ENCODE measurements around the gene DZIP1L. TPM values are rescaled to one million over a fixed set of nuclear protein-coding genes. Genes with fewer than 3 reads are reported as not detected.
A peak's percentile ranks its signal among the peaks of the same experiment; 100 is the strongest.
"Not testable (repeated sequence)": the region's sequence is repeated elsewhere in the genome, so short reads cannot be mapped to it uniquely, and the experiment has no call there.

DZIP1L gene, protein sequence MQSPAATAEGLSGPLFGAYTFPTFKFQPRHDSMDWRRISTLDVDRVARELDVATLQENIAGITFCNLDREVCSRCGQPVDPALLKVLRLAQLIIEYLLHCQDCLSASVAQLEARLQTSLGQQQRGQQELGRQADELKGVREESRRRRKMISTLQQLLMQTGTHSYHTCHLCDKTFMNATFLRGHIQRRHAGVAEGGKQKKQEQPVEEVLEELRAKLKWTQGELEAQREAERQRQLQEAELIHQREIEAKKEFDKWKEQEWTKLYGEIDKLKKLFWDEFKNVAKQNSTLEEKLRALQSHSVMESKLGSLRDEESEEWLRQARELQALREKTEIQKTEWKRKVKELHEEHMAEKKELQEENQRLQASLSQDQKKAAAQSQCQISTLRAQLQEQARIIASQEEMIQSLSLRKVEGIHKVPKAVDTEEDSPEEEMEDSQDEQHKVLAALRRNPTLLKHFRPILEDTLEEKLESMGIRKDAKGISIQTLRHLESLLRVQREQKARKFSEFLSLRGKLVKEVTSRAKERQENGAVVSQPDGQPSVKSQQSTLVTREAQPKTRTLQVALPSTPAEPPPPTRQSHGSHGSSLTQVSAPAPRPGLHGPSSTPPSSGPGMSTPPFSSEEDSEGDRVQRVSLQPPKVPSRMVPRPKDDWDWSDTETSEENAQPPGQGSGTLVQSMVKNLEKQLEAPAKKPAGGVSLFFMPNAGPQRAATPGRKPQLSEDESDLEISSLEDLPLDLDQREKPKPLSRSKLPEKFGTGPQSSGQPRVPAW
- total RNA-seq (1.1 TPM), polyA plus RNA-seq (1.5 TPM)
- long read RNA-seq, donor 1 = 0 reads
- long read RNA-seq, donor 2 = 0 reads
- long read RNA-seq, donor 3 = 0 reads
- long read RNA-seq, donor 4 = 0 reads
- long read RNA-seq, donor 5 = 0 reads
- long read RNA-seq, donor 6 = 0 reads
- long read RNA-seq, donor 7 = 0 reads
- long read RNA-seq, donor 8 = 0 reads
- long read RNA-seq, donor 9 = 0 reads
- long read RNA-seq, donor 10 = 0 reads

DNA sequence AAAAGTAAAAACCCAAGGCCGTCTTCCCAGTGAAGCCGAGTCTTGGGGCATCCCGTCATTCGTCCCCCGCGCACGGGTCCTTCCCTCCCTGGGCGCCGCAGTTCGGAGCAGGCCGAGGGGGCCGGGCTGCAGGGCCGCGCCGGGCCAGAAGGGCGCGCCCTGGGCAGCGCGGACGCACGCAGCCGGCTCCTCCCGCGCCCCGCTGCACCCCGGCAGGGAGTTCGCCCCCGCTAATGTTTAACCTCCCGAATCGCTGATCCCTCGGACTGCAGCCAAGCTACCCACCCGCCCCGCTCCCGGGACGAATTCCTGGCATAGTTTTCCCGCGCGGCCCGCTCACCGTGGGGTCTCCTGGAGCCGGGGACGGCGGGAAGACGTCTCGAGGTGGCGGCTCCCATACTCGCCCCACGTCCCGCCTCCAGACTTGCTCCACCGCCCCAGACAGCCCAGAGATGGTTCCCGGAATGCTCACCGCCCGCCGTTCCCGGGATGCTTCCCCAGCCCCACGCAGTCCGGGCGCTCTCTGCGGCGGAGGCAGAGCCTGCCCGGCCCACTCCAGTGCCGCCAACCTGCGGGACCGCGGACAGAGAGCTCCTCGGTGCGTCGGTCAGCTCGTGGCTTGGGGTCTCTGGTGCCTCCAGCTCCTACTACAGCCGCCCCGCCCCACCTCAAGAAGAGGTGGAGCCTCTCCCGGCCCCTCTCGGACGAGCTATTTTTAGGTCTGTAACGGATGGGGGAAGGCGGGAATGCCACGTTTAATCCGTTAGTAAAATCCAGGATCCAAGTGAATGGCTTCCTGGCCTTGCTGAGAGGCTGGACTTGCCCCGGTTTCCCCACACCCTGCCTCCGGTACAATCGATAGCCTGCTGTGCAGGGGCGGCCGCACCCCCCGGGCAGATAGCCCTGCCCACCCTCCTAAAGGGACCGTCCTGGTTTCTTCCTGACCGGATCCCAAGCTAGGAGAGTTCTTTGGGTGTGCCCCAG lies at the start of gene DZIP1L:
Gene DZIP1L (minus strand): TSS at position 621 of the 984 bp plus-strand sequence. CDS start 11,637 bp downstream, outside the sequence.
- no peaks in the 10 kb centered on the region for H3K36me3 ChIP-seq (ENCODE audit: control insufficient read depth in 2 of 2, insufficient read depth in 2 of 2, low read length in 1 of 2)
- 2% methylated on average over 86 of the region's 86 CpGs for WGBS
- H3K27me3 ChIP-seq (ENCODE audit: control insufficient read depth in 2 of 2, insufficient read depth in 1 of 2, low read length in 1 of 2) = peaks cover 12 to 45% of the 10 kb centered on the region in 2 donors
- H3K4me1 ChIP-seq (ENCODE audit: control insufficient read depth in 2 of 2, insufficient read depth in 2 of 2, low read length in 2 of 2) = peaks cover 5 to 8% of the 10 kb centered on the region in 2 donors
- H3K9me3 ChIP-seq (ENCODE audit: control insufficient read depth in 2 of 2, insufficient read depth in 1 of 2, low read length in 1 of 2) = no peaks in the 10 kb centered on the region
- H3K4me3 ChIP-seq (ENCODE audit: low read length in 2 of 2) = peak within 1 kb of the TSS; percentile 42 to 57
- DNase-seq (ENCODE audit: low read depth in 6 of 9, low spot score in 9 of 9) = peak in 2 of 9 donors; percentile 16 to 30
- peak within 1 kb of the TSS in 1 of 2 donors; percentile 65 for H3K27ac ChIP-seq (ENCODE audit: low read depth in 1 of 2, low read length in 1 of 2)

DNA sequence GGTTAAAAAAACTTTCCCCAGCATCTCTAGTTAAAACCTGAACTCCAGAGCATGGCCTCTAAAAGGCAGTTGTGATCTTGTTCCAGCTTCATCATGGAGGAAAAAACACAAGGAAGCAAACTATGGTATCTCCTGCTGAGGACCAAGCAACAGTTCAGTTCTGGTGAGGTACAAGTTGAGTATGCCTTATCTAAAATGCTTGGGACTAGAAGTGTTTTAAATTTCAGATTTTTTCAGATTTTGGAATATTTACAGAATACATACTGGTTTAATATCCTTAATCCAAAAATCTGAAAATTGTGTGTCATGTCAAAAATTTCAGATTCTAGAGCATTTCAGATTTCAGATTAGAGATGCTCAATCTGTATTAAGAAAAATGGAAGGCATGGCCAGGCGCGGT lies 49.7 kb upstream of the DZIP1L start:
- Histone ChIP-seq H3K4me1 (ENCODE audit: control insufficient read depth in 2 of 2, insufficient read depth in 2 of 2, low read length in 2 of 2) (no peaks in the 10 kb centered on the region), H3K36me3 (ENCODE audit: control insufficient read depth in 2 of 2, insufficient read depth in 2 of 2, low read length in 1 of 2) (peaks cover 28 to 55% of the 10 kb centered on the region in 2 donors)
- 96% methylated on average over 2 of the region's 2 CpGs for WGBS

DNA sequence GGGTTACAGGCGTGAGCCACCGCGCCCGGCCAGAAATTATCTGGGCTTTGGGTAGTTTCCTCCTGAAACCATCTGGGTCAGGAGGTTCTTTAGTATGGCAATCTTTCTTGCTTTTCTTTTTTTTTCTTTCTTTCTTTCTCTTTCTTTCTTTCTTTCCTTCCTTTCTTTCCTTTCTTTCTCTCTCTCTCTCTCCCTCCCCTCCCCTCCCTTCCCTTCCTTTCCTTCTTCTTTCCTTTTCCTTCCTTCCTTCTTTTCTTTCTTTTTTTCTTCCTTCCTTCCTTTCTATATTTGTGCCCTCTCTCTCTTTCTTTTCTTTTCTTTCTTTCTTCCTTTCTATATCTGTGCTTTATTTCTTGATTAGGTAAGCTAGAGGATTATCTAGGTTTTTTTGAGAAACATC lies 42.3 kb upstream of the DZIP1L start:
- Histone ChIP-seq H3K36me3 (ENCODE audit: control insufficient read depth in 2 of 2, insufficient read depth in 2 of 2, low read length in 1 of 2) (peaks cover 7 to 10% of the 10 kb centered on the region in 2 donors), H3K27me3 (ENCODE audit: control insufficient read depth in 2 of 2, insufficient read depth in 1 of 2, low read length in 1 of 2) (no peaks in the 10 kb centered on the region), H3K4me1 (ENCODE audit: control insufficient read depth in 2 of 2, insufficient read depth in 2 of 2, low read length in 2 of 2) (no peaks in the 10 kb centered on the region), H3K4me3 (ENCODE audit: low read length in 2 of 2) (no peak overlapping the region), H3K27ac (ENCODE audit: low read depth in 1 of 2, low read length in 1 of 2) (no peak overlapping the region), H3K9me3 (ENCODE audit: control insufficient read depth in 2 of 2, insufficient read depth in 1 of 2, low read length in 1 of 2) (no peaks in the 10 kb centered on the region)
- no peak for DNase-seq (ENCODE audit: low read depth in 6 of 9, low spot score in 9 of 9)
- 98% methylated on average over 4 of the region's 4 CpGs for WGBS

More for the DNA sequence above, 49.7 kb upstream of the DZIP1L start:
- DNase-seq (ENCODE audit: low read depth in 6 of 9, low spot score in 9 of 9) = no peak
- H3K27me3 ChIP-seq (ENCODE audit: control insufficient read depth in 2 of 2, insufficient read depth in 1 of 2, low read length in 1 of 2) = no peaks in the 10 kb centered on the region
- no peaks in the 10 kb centered on the region for H3K9me3 ChIP-seq (ENCODE audit: control insufficient read depth in 2 of 2, insufficient read depth in 1 of 2, low read length in 1 of 2)
- H3K27ac ChIP-seq (ENCODE audit: low read depth in 1 of 2, low read length in 1 of 2) = no peak overlapping the region
- H3K4me3 ChIP-seq (ENCODE audit: low read length in 2 of 2) = no peak overlapping the region

DNA sequence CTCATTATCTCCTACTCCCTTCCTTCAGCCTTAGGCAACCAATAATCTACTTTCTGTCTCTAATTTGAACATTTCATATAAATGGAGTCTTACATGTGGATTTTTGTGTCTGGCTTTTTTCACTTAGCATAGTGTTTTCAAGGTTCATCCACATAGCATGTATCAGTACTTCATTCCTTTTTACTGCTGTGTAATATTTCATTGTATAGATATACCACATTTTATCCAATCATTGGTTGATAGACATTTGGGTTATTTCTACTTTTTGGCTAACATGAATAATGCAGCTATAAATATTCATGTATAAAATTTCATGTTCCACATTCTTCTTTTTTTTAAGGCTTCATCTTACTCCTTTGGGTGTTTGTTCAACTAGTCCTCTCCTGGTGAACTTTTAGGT lies 39.1 kb upstream of the DZIP1L start:
- H3K4me1 ChIP-seq (ENCODE audit: control insufficient read depth in 2 of 2, insufficient read depth in 2 of 2, low read length in 2 of 2) = no peaks in the 10 kb centered on the region
- H3K27me3 ChIP-seq (ENCODE audit: control insufficient read depth in 2 of 2, insufficient read depth in 1 of 2, low read length in 1 of 2) = no peaks in the 10 kb centered on the region
- H3K9me3 ChIP-seq (ENCODE audit: control insufficient read depth in 2 of 2, insufficient read depth in 1 of 2, low read length in 1 of 2) = no peaks in the 10 kb centered on the region
- DNase-seq (ENCODE audit: low read depth in 6 of 9, low spot score in 9 of 9) = no peak
- no peaks in the 10 kb centered on the region for H3K36me3 ChIP-seq (ENCODE audit: control insufficient read depth in 2 of 2, insufficient read depth in 2 of 2, low read length in 1 of 2)
- H3K27ac ChIP-seq (ENCODE audit: low read depth in 1 of 2, low read length in 1 of 2) = no peak overlapping the region
- no peak overlapping the region for H3K4me3 ChIP-seq (ENCODE audit: low read length in 2 of 2)

DNA sequence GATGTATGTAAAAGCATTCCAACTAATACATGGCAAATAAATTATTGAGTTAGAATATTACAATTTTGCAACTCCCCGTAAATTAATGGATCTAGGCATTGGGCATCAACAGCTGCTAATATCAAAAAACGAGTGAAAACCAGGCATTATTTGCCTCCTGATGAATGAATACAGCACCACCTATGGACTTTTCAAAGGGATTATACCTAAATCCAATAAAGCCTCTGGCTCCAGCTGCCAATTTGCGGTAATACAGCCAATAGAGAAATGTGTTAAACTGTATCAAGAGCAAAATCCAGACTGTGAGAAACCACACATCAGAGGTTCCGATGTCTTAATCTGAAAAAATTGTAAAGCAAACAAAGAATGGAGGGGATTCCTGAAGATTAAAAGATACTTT lies 33.1 kb upstream of the DZIP1L start:
- DNase-seq (ENCODE audit: low read depth in 6 of 9, low spot score in 9 of 9) = no peak
- Histone ChIP-seq H3K4me1 (ENCODE audit: control insufficient read depth in 2 of 2, insufficient read depth in 2 of 2, low read length in 2 of 2) (no peaks in the 10 kb centered on the region), H3K4me3 (ENCODE audit: low read length in 2 of 2) (no peak overlapping the region), H3K27me3 (ENCODE audit: control insufficient read depth in 2 of 2, insufficient read depth in 1 of 2, low read length in 1 of 2) (no peaks in the 10 kb centered on the region), H3K36me3 (ENCODE audit: control insufficient read depth in 2 of 2, insufficient read depth in 2 of 2, low read length in 1 of 2) (no peaks in the 10 kb centered on the region), H3K27ac (ENCODE audit: low read depth in 1 of 2, low read length in 1 of 2) (no peak overlapping the region), H3K9me3 (ENCODE audit: control insufficient read depth in 2 of 2, insufficient read depth in 1 of 2, low read length in 1 of 2) (no peaks in the 10 kb centered on the region)
- WGBS = 85% methylated on average over 4 of the region's 4 CpGs

DNA sequence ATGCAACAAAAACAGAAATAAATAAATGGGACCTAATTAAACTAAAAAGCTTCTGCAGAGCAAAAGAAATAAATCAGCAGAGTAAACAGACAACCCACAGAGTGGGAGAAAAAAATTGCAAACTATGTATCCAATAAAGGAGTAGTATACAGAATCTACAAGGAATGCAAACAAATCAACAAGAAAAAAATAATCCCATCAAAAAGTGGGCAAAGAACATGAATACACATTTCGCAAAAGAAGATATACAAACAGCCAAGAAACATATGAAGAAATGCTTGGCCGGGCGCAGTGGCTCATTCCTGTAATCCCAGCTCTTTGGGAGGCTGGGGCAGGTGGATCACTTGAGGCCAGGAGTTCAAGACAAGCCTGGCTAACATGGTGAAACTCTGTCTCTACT lies 26.8 kb upstream of the DZIP1L start:
- H3K27me3 ChIP-seq (ENCODE audit: control insufficient read depth in 2 of 2, insufficient read depth in 1 of 2, low read length in 1 of 2); H3K9me3 ChIP-seq (ENCODE audit: control insufficient read depth in 2 of 2, insufficient read depth in 1 of 2, low read length in 1 of 2); H3K36me3 ChIP-seq (ENCODE audit: control insufficient read depth in 2 of 2, insufficient read depth in 2 of 2, low read length in 1 of 2); DNase-seq (ENCODE audit: low read depth in 6 of 9, low spot score in 9 of 9); H3K4me3 ChIP-seq (ENCODE audit: low read length in 2 of 2); H3K27ac ChIP-seq (ENCODE audit: low read depth in 1 of 2, low read length in 1 of 2); H3K4me1 ChIP-seq (ENCODE audit: control insufficient read depth in 2 of 2, insufficient read depth in 2 of 2, low read length in 2 of 2): not testable (repeated sequence)
- 97% methylated on average over 3 of the region's 3 CpGs for WGBS

DNA sequence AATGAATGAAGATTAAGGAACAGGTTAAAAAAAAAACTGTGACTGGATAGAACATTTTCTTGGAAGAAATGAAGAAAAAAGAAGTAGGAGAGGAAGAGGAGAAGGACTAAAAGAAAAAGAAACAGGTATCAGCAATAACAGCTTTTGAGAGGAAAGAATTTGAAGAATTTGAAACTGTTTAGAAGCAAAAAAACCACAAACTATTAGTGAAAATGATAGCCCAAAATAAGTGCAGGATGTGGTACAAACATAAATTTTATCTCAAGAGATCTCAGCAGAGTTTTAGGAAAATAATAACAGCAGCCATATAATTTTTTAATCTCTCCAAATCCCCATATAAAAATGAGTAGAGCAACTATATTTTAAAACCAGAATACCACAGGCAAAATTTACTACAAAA lies 25.5 kb upstream of the DZIP1L start:
- no peaks in the 10 kb centered on the region for H3K4me1 ChIP-seq (ENCODE audit: control insufficient read depth in 2 of 2, insufficient read depth in 2 of 2, low read length in 2 of 2)
- no peaks in the 10 kb centered on the region for H3K27me3 ChIP-seq (ENCODE audit: control insufficient read depth in 2 of 2, insufficient read depth in 1 of 2, low read length in 1 of 2)
- no peak for DNase-seq (ENCODE audit: low read depth in 6 of 9, low spot score in 9 of 9)
- H3K27ac ChIP-seq (ENCODE audit: low read depth in 1 of 2, low read length in 1 of 2) = no peak overlapping the region
- no peaks in the 10 kb centered on the region for H3K36me3 ChIP-seq (ENCODE audit: control insufficient read depth in 2 of 2, insufficient read depth in 2 of 2, low read length in 1 of 2)
- no peak overlapping the region for H3K4me3 ChIP-seq (ENCODE audit: low read length in 2 of 2)
- no peaks in the 10 kb centered on the region for H3K9me3 ChIP-seq (ENCODE audit: control insufficient read depth in 2 of 2, insufficient read depth in 1 of 2, low read length in 1 of 2)

DNA sequence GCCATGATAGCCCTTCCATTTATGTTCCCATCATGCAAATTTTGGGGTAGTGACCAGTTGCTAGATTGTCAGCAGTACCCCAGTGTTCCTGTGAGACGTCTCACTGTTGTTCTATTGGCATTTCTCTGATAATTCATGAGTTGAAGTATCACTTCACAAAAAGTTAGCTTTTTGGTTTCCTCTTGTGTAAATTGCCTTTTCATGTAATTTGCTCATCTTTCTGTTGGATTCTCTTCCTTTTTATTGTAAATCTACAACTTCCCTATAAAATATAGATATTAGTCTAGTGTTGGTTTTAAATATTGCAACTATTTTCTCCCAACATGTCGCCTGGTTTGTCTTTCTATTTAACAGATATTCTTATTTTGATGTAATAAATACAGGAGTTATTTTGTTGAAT lies 24.3 kb upstream of the DZIP1L start:
- DNase-seq (ENCODE audit: low read depth in 6 of 9, low spot score in 9 of 9) = no peak
- H3K27me3 ChIP-seq (ENCODE audit: control insufficient read depth in 2 of 2, insufficient read depth in 1 of 2, low read length in 1 of 2) = no peaks in the 10 kb centered on the region
- WGBS = 47% methylated on average over 2 of the region's 2 CpGs
- no peak overlapping the region for H3K27ac ChIP-seq (ENCODE audit: low read depth in 1 of 2, low read length in 1 of 2)
- no peaks in the 10 kb centered on the region for H3K4me1 ChIP-seq (ENCODE audit: control insufficient read depth in 2 of 2, insufficient read depth in 2 of 2, low read length in 2 of 2)
- no peak overlapping the region for H3K4me3 ChIP-seq (ENCODE audit: low read length in 2 of 2)
- H3K9me3 ChIP-seq (ENCODE audit: control insufficient read depth in 2 of 2, insufficient read depth in 1 of 2, low read length in 1 of 2) = no peaks in the 10 kb centered on the region
- no peaks in the 10 kb centered on the region for H3K36me3 ChIP-seq (ENCODE audit: control insufficient read depth in 2 of 2, insufficient read depth in 2 of 2, low read length in 1 of 2)
